ENCODE results near the gene MARCHF3. TPM values are rescaled to one million over a fixed set of nuclear protein-coding genes. Genes with fewer than 3 reads are reported as not detected.
"Not testable (repeated sequence)": the region's sequence is repeated elsewhere in the genome, so short reads cannot be mapped to it uniquely, and the experiment has no call there.

Gene MARCHF3
- total RNA-seq, 4 donors from 2014 or later, result 3.0 to 14.5 (median 4.6) TPM

DNA sequence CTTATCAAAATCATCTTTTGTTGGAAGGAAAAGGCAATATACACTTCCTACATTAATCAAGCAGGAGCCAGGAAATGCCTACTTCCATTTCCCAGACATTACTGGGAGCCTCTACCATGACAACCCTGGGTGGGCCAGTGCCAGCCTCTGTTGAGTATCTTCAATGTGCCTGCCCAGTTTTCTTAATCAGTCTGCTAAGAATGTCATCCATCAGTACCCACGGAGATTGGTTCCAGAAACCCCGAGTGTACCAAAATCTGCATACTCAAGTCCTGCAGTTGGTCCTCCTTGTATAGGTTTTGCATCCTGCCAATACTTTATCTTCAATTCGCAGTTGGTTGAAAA is 82.4 kb downstream of the MARCHF3 start:
- WGBS, 2 donors, result 83 to 85% methylated on average over 3 of the region's 3 CpGs
- no peak for TF ChIP-seq POLR2A (IDR thresholded peaks at IDR 0.05)

DNA sequence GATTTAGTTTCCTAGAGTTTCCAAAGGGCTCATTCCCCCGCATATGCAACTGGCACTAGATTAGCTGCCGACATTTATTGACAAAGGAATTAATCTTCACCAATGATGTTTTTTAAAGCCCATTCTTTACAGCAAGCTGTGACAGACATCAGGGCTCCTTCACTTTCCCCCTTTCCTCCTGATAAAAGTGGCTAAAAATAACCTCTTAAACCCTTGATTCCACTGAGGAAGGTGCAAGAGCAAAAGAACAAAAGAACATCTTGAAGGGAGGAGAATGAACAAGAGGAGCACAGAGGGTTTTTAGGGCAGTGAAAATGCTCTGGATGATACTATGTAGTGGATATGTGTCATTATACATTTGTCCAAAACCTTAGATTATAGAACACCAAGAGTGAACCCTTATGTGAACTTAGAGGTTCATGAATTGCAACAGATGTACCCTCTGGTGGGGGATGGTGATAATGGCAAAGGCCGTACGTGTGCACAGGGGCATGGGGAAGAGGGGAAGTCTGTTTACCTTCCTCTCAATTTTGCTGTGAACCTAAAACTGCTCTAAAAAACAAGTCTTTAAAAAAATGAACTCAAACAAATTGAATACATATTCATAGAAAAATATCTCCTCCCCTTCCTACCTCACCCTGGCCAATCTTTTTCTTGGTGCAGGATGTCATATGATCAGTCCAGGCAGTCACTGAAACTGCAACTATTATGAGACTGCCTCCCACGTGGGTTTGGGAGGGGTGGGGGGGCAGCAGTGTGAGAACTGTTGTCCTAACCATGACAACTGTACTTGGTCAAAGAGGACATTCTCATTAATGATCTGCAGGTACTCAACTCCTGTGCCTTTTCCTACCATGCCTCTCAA is 83.0 kb downstream of the MARCHF3 start:
- no peaks in the 10 kb centered on the region for H3K27me3 ChIP-seq
- WGBS, 2 donors, result 55 to 57% methylated on average over 5 of the region's 5 CpGs
- DNase-seq, result no peak
- no peaks in the 10 kb centered on the region for H3K4me1 ChIP-seq
- intact Hi-C loops (cut with DNase I), result no loop called here
- no peaks in the 10 kb centered on the region for H3K9me3 ChIP-seq
- TF ChIP-seq POLR2A (IDR thresholded peaks at IDR 0.05), result no peak
- TF ChIP-seq, protein P1, sequence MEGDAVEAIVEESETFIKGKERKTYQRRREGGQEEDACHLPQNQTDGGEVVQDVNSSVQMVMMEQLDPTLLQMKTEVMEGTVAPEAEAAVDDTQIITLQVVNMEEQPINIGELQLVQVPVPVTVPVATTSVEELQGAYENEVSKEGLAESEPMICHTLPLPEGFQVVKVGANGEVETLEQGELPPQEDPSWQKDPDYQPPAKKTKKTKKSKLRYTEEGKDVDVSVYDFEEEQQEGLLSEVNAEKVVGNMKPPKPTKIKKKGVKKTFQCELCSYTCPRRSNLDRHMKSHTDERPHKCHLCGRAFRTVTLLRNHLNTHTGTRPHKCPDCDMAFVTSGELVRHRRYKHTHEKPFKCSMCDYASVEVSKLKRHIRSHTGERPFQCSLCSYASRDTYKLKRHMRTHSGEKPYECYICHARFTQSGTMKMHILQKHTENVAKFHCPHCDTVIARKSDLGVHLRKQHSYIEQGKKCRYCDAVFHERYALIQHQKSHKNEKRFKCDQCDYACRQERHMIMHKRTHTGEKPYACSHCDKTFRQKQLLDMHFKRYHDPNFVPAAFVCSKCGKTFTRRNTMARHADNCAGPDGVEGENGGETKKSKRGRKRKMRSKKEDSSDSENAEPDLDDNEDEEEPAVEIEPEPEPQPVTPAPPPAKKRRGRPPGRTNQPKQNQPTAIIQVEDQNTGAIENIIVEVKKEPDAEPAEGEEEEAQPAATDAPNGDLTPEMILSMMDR (IDR thresholded peaks at IDR 0.05), result no peak
- no peak overlapping the region for H3K27ac ChIP-seq
- no peaks in the 10 kb centered on the region for H3K36me3 ChIP-seq
- no peak overlapping the region for H3K4me3 ChIP-seq (replicated peaks in 1 of 3)

More for the DNA sequence above, 82.4 kb downstream of the MARCHF3 start:
- Histone ChIP-seq H3K4me1 (no peaks in the 10 kb centered on the region), H3K4me3 (replicated peaks in 1 of 3) (no peak overlapping the region), H3K9me3 (no peaks in the 10 kb centered on the region), H3K27ac (no peak overlapping the region), H3K36me3 (no peaks in the 10 kb centered on the region), H3K27me3 (no peaks in the 10 kb centered on the region)
- DNase-seq, result no peak
- intact Hi-C loops (cut with DNase I), result no loop called here

DNA sequence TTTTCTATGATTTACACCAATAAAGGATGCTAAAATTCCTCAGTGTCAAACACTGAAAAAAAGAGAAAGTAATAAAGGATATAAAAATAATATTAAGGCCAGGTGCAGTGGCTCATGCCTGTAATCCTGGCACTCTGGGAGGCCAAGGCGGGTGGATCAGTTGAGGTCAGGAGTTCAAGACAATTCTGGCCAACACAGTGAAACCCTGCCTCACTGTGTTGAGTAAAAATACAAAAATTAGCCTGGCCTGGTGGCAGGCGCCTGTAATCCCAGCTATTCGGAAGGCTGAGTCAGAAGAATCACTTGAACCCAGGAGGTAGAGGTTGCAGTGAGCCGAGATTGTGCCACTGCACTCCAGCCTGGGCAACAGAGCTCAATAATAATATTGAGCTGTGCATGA is 87.5 kb downstream of the MARCHF3 start:
- H3K27me3 ChIP-seq; H3K27ac ChIP-seq; H3K9me3 ChIP-seq; H3K36me3 ChIP-seq; H3K4me1 ChIP-seq; DNase-seq; H3K4me3 ChIP-seq (replicated peaks in 1 of 3); intact Hi-C loops (cut with DNase I): not testable (repeated sequence)
- WGBS, 2 donors, result 81 to 91% methylated on average over 4 of the region's 4 CpGs

DNA sequence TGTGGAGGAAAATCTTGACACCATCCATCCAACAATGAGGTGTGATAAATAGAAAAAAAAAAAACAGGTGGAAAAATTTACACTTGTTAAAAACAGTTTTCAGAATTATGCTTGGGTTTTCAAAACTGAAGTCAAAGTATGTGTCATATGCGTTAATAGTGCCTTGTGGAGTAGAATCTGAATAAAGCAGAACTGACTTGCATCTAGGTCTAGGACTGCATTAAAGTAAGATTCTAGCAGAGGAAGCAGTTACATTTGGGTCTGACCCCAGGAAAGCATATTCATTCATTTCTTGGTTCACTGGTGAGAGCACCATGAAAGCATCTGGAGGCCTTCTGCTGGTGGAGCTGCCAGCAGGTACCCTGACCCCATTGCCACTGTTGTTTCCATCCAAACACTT is 89.0 kb downstream of the MARCHF3 start:
- no peak for DNase-seq
- intact Hi-C loops (cut with DNase I), result no loop called here
- Histone ChIP-seq H3K36me3 (no peaks in the 10 kb centered on the region), H3K4me1 (no peaks in the 10 kb centered on the region), H3K27ac (no peak overlapping the region), H3K4me3 (replicated peaks in 1 of 3) (no peak overlapping the region), H3K27me3 (no peaks in the 10 kb centered on the region), H3K9me3 (no peaks in the 10 kb centered on the region)
- WGBS, 2 donors, result 88 to 92% methylated on average over 1 of the region's 1 CpG
- TF ChIP-seq, protein P1 (IDR thresholded peaks at IDR 0.05), result no peak
- TF ChIP-seq POLR2A (IDR thresholded peaks at IDR 0.05), result no peak

DNA sequence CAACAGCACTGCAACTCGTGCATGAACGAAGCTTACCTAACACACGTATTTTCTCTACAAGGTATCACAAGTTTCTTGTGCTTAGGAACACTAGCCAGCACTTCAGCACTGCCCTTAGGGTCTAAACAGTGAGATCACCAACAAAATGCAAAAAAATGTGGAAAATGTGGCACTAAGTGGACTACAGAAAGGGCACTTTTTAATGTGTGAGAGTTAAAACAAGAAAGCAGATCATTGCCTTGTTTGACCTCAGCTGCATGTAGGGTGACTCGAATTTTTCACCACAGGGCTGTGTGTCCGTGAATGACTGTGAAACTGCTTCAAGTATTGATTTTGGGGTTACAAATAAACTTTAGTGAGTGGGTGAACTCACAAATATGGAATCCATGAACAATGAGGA is 90.5 kb downstream of the MARCHF3 start:
- Histone ChIP-seq H3K4me1 (no peaks in the 10 kb centered on the region), H3K27ac (no peak overlapping the region), H3K4me3 (replicated peaks in 1 of 3) (no peak overlapping the region), H3K9me3 (no peaks in the 10 kb centered on the region), H3K36me3 (no peaks in the 10 kb centered on the region), H3K27me3 (no peaks in the 10 kb centered on the region)
- TF ChIP-seq, protein P1 (IDR thresholded peaks at IDR 0.05), result no peak
- TF ChIP-seq POLR2A (IDR thresholded peaks at IDR 0.05), result no peak
- 74 to 81% methylated on average over 5 of the region's 5 CpGs for WGBS, 2 donors
- intact Hi-C loops (cut with DNase I), result no loop called here
- DNase-seq, result no peak

DNA sequence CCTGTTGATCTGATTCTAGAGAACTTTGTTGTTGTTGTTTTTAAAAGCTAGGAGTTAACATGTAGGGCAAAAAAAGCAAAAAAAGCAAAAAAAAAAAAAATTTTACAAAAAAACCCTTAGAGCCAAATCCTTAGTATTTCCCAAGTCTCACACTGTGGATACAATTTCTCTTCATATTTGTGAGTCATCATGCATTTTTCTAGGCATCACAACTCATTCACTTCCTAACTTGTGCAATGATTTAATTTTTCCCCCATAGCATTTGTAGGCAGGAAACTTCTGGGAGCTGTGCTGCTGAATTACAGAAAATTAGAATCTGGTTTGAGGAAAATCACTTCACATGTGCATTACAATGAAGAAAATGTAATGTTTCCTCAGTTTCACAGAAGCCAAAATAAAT is 91.9 kb downstream of the MARCHF3 start:
- Histone ChIP-seq H3K36me3 (no peaks in the 10 kb centered on the region), H3K4me3 (replicated peaks in 1 of 3) (no peak overlapping the region), H3K27me3 (no peaks in the 10 kb centered on the region), H3K27ac (no peak overlapping the region), H3K9me3 (no peaks in the 10 kb centered on the region), H3K4me1 (no peaks in the 10 kb centered on the region)
- intact Hi-C loops (cut with DNase I), result no loop called here
- no peak for DNase-seq
- no peak for TF ChIP-seq POLR2A (IDR thresholded peaks at IDR 0.05)
- TF ChIP-seq, protein P1 (IDR thresholded peaks at IDR 0.05), result no peak
